HepG2 (cell line): ENCODE data around the gene CYP4A22. TPM values are rescaled to one million over a fixed set of nuclear protein-coding genes. Genes with fewer than 3 reads are reported as not detected.

ENCODE experiments used
- CC2D1A ChIP-seq: sonication (generic); formaldehyde crosslinking; IDR thresholded peaks from 2 replicates; pipeline ENCODE4 v1.8.1; 2023; ENCODE audit warnings: mild to moderate bottlenecking, missing genetic modification reagents
- FOXP4 ChIP-seq: sonication (generic); formaldehyde crosslinking; IDR thresholded peaks from 2 replicates; pipeline ENCODE4 v1.4.0; 2020; ENCODE audit warnings: missing genetic modification reagents
- GLI4 ChIP-seq: sonication (generic); formaldehyde crosslinking; IDR thresholded peaks from 2 replicates; pipeline ENCODE4 v1.5.1; 2020; ENCODE audit warnings: missing genetic modification reagents, mild to moderate bottlenecking, moderate library complexity, borderline replicate concordance
- HMG20A ChIP-seq: IDR thresholded peaks from 2 replicates; pipeline ENCODE4 v1.6.1; 2016; ENCODE audit warnings: borderline replicate concordance
- IKZF1 ChIP-seq: fragments of 450-650 bp; IDR thresholded peaks from 2 replicates; pipeline ENCODE4 v1.7.1; 2016
- LCORL ChIP-seq, 2 experiments: fragments of 450-650 bp in 1 of 2; sonication (generic) in 1 of 2; formaldehyde crosslinking in 1 of 2; IDR thresholded peaks; 2 replicates each; pipeline versions ENCODE4 v1.5.0 to v1.6.1; 2017 to 2020; ENCODE audit warnings: antibody characterized with exemption in 1 of 2, missing genetic modification reagents in 1 of 2
- MATR3 ChIP-seq: sonication (generic); formaldehyde crosslinking; IDR thresholded peaks from 2 replicates; pipeline ENCODE4 v1.4.0; 2020; ENCODE audit warnings: missing genetic modification reagents
- MTA3 ChIP-seq: sonication (generic); formaldehyde crosslinking; IDR thresholded peaks from 2 replicates; pipeline ENCODE4 v1.4.0; 2020; ENCODE audit warnings: missing genetic modification reagents
- PPARG ChIP-seq: conservative IDR thresholded peaks from 2 replicates; pipeline ENCODE4 v1.6.1; 2016; ENCODE audit warnings: missing biosample characterization, missing genetic modification reagents
- RFXAP ChIP-seq: sonication (generic); formaldehyde crosslinking; IDR thresholded peaks from 2 replicates; pipeline ENCODE4 v1.4.0; 2020; ENCODE audit warnings: missing genetic modification reagents, borderline replicate concordance
- TCF7 ChIP-seq: sonication (generic); IDR thresholded peaks from 2 replicates; pipeline ENCODE4 v1.6.1; 2016; ENCODE audit warnings: antibody characterized with exemption, low read depth
- ZNF136 ChIP-seq: sonication (generic); formaldehyde crosslinking; IDR thresholded peaks from 2 replicates; pipeline ENCODE4 v1.8.1; 2022; ENCODE audit warnings: low read depth, mild to moderate bottlenecking, moderate library complexity, missing genetic modification reagents
- ZNF276 ChIP-seq: sonication (generic); formaldehyde crosslinking; IDR thresholded peaks from 2 replicates; pipeline ENCODE4 v1.4.0; 2020; ENCODE audit warnings: mild to moderate bottlenecking, low read depth, missing genetic modification reagents
- ZNF672 ChIP-seq: sonication (generic); formaldehyde crosslinking; IDR thresholded peaks from 2 replicates; pipeline ENCODE4 v1.8.1; 2022; ENCODE audit warnings: missing genetic modification reagents
- polyA plus RNA-seq, 8 experiments: library from polyadenylated mRNA; depleted of rRNA in 3 of 8; stranded (reverse) in 7 of 8; unstranded in 1 of 8; fragments of >200 nt; fragmentation: Illumina TruSeq in 4 of 8; extraction: Trizol in 4 of 8; gene quantifications; 2 replicates each; pipeline versions ENCODE4 v1.2.1 to v1.2.3, GENCODE V29; 2011 to 2016; ENCODE audit warnings: low read depth in 4 of 8, missing spikeins in 1 of 8, mixed read lengths in 1 of 8; ENCODE audit not compliant: insufficient read depth in 1 of 8
- total RNA-seq, 5 experiments: library from RNA; depleted of rRNA; stranded (reverse); fragments of >200 nt; fragmentation: Illumina TruSeq; extraction: Trizol; gene quantifications; 2 replicates each; pipeline ENCODE4 v1.2.3, GENCODE V29; 2016; ENCODE audit warnings: low read depth in 1 of 5
- TF ChIP-seq, protein P1 (sequence below): sonication (generic); formaldehyde crosslinking; IDR thresholded peaks from 2 replicates; pipeline ENCODE4 v1.4.0; 2020; ENCODE audit warnings: missing genetic modification reagents

The CYP4A22 gene
- total and polyA plus RNA-seq, 2 of the 13 experiments (the other 11 are each of a cell fraction or from before 2014, with no cell fraction given) = not detected

DNA sequence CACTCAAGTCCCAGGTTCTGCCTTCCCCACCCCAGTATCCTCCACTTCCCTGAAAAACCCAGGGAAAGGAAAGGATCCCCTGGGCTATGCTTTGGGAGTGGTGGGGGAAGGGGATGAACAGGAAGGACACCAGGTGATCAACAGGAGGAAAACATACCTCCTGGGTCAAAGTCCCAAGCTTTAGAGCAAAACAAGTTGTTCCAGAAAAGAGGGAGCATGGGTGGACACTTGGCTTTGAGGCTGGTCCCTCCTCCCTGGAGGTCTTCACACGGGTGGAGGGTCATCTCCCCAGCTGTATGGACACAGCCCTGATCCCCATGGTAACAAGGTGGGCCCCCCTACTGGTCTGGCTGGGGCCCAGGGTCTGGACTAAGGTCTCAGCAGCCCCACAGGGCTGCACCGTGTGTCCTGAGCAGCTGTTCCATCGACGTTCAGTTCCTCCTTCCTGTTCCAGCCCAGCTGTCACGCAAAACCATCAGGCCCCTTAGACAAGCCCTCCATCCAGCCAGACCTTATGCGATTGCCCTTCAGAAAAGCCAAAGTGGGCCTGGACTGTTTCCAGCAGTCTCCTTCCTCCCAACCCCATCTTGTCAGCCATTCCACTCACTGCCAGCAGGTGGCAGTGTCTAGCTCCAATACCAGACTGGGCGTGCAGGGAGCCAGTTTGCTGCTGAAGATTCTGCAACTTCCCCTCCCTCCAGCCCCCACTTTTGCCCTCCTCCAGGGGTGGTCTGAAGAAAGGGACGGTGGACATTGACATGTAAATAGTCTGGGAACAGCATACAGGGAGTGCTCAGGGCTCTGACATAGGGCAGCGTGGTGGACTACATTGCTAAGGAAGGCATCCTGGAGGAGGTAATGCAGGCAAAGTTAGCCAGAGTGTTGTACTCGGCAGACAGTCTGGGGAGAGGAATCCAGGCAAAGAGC lies 55.5 kb downstream of the CYP4A22 start (continued):
- no peak for TF ChIP-seq MTA3 (CRISPR knock-in tag)
- no peak for TF ChIP-seq ZNF276
- no peak for TF ChIP-seq IKZF1
- TF ChIP-seq PPARG = peak; percentile 9; the same call in 1 of the 2 replicates
- 0 out of 2 replicates have a peak, but pooled peaks have one; percentile 63 for TF ChIP-seq CC2D1A (CRISPR knock-in tag)
- no peak for TF ChIP-seq RFXAP (CRISPR knock-in tag)
- TF ChIP-seq GLI4 (CRISPR knock-in tag) = no peak
- peak; percentile 81 for TF ChIP-seq FOXP4 (CRISPR knock-in tag)
- no peak for TF ChIP-seq ZNF672 (CRISPR knock-in tag)
- TF ChIP-seq MATR3 (CRISPR knock-in tag) = no peak
- peak; percentile 34; the same call in 1 of the 2 replicates for TF ChIP-seq HMG20A
- TF ChIP-seq ZNF136 = no peak; the same call in 1 of the 2 replicates
- TF ChIP-seq, protein P1, sequence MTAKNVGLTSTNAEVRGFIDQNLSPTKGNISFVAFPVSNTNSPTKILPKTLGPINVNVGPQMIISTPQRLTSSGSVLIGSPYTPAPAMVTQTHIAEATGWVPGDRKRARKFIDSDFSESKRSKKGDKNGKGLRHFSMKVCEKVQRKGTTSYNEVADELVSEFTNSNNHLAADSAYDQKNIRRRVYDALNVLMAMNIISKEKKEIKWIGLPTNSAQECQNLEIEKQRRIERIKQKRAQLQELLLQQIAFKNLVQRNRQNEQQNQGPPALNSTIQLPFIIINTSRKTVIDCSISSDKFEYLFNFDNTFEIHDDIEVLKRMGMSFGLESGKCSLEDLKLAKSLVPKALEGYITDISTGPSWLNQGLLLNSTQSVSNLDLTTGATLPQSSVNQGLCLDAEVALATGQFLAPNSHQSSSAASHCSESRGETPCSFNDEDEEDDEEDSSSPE (CRISPR knock-in tag) = no peak; the same call in 1 of the 2 replicates
- no peak for TF ChIP-seq TCF7
- TF ChIP-seq LCORL (IDR thresholded peaks at IDR 0.05) = no peak
- peak; percentile 63 for TF ChIP-seq LCORL (CRISPR knock-in tag; IDR thresholded peaks at IDR 0.05)
